ENCODE data around the gene ADA.
"Not testable (repeated sequence)": the region's sequence is repeated elsewhere in the genome, so short reads cannot be mapped to it uniquely, and the experiment has no call there.

The ADA gene

DNA sequence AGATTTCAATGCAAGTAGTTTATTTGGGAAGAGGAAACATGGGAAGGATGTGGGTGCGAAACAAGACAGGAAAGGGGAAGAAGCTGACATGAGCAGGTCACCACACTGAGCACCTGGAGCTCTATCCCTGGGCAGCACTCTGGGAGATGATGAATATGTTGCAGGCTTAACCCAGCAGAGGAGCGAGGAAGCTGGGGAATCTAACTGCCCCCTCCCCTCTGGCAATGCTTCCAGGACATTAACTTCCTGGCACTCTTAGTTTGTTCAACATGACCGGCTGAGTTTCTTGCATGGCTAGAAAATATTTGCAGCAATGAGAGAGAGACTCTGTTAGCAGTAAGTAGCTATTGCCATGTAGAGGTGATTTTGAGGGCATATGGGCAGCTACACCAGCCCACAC, 4.9 kb upstream of the ADA start:
- ATAC-seq = no peak
- no peak for DNase-seq (ENCODE audit: low spot score in 2 of 2)
- Mint-ChIP-seq H3K4me3 (no peak overlapping the region), H3K4me1 (peaks cover 29% of the 10 kb centered on the region), H3K9me3 (no peaks in the 10 kb centered on the region), H3K36me3 (peaks cover 4% of the 10 kb centered on the region), H3K27ac (no peak overlapping the region)

DNA sequence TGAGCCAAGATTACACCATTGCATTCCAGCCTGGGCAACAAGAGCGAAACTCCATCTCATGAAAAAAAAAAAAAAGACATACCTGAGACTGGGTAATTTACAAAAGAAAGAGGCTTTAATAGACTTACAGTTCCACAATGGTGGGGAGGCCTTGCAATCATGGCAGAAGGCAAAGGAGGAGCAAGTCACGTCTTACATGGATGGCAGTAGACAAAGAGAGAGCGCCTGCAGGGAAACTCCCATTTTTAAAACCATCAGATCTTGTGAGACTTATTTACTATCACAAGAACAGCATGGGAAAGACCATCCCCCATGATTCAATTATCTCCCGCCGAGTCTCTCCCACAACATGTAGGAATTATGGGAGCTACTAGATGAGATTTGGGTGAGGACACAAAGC, 2.7 kb upstream of the ADA start:
- H3K36me3 Mint-ChIP-seq; H3K9me3 Mint-ChIP-seq; H3K4me3 Mint-ChIP-seq; ATAC-seq; DNase-seq (ENCODE audit: low spot score in 2 of 2); H3K27ac Mint-ChIP-seq: not testable (repeated sequence)
- H3K4me1 Mint-ChIP-seq = peaks cover 41% of the 10 kb centered on the region

DNA sequence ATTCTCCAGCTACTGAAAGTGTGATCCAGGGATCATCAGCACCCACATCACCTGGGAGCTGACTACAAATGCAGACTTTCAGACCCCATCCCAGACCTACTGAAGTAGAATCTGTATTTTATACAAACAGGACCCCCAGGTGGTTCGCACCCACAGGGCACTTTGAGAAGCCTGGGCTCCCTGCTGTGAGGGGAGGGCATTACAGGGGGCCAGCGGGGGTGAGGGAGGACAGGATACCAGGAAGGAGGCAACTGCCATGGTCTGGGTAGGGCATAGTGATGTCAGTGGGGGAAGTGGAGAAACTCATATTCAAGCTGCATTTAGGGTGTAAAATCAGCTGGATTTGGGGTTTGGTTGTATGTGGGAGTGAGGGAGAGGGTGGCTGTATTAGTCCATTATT, 2.0 kb upstream of the ADA start:
- DNase-seq (ENCODE audit: low spot score in 2 of 2) (no peak), ATAC-seq (no peak)
- H3K4me1 Mint-ChIP-seq = peaks cover 48% of the 10 kb centered on the region
- H3K36me3 Mint-ChIP-seq = peaks cover 4% of the 10 kb centered on the region
- H3K9me3 Mint-ChIP-seq = no peaks in the 10 kb centered on the region
- H3K4me3 Mint-ChIP-seq = peak overlapping the region; percentile 68
- peak overlapping the region; percentile 76 for H3K27ac Mint-ChIP-seq

DNA sequence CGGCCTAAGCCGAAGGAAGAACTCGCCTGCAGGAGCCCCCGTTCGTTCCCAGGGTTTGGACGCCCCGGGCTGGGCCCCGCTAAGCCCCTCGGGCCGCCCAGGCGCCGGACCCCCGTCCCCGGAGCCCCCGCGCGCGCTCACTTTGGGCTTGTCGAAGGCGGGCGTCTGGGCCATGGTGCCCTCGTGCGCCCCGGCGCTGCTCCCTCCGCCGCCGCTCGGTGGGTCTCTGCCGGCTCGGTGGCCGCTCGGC, 140 bp downstream of the ADA start:
- peak overlapping the region; percentile 91 for H3K27ac Mint-ChIP-seq
- H3K4me1 Mint-ChIP-seq = peaks cover 63% of the 10 kb centered on the region
- no peak for DNase-seq (ENCODE audit: low spot score in 2 of 2)
- ATAC-seq = no peak
- no peaks in the 10 kb centered on the region for H3K9me3 Mint-ChIP-seq
- peak overlapping the region; percentile 68 for H3K4me3 Mint-ChIP-seq
- H3K36me3 Mint-ChIP-seq = peaks cover 4% of the 10 kb centered on the region

DNA sequence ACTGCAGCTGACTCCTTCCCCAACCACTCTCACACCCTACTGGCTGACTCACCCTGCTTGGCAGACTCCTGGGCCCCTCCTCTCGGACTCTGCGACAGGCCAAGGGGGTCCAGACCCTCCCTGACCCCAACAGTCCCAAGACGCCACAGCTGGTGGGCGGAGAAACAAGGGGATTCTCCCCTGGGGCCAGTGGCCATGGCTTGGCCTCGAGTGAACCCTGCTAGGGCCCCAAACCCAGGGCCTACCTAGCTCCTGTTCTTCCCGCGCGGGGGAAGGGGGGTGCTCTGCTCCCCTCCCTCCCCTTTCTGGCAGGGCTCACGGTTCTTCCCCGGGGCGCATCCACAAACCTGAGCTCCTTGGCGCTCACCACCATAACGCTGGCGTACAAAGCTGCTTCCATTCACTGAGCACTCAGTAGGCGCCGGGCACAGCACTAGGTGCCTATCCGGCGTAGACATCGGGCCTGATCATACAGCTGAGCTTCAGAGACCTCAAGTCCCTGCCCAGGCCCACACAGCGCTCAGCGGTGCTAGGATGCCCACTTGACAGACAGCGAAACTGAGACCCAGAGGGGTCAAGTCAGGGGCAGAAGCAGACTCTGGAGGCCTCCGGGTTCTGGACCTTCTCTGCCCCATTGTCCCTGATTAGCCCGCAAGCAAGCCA, 597 bp downstream of the ADA start:
- ATAC-seq = peak; percentile 67
- H3K36me3 Mint-ChIP-seq = peaks cover 7% of the 10 kb centered on the region
- H3K4me3 Mint-ChIP-seq = peak overlapping the region; percentile 68
- H3K9me3 Mint-ChIP-seq = no peaks in the 10 kb centered on the region
- peak; percentile 29 to 72 for DNase-seq (ENCODE audit: low spot score in 2 of 2)
- peak overlapping the region; percentile 91 for H3K27ac Mint-ChIP-seq
- H3K4me1 Mint-ChIP-seq = peaks cover 67% of the 10 kb centered on the region

DNA sequence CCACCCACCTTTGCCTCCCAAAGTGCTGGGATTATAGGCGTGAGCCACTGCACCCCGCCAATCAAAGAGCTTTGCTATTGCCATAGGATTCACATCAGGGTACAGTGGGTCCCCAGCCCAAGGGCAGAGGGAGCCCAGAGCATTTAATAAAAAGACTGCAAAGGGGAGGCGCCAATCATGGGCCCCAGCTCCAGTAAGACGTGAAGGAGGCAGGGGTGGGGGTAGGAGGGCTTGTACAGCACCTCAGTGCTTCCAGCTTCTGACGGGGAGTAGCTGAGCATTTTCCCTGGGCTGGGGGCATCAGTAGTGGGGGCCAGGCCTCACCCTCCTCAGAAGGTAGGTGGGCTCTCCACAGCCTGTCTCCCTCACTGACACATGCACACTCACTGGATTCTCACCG, 1.5 kb downstream of the ADA start:
- DNase-seq (ENCODE audit: low spot score in 2 of 2) (no peak), ATAC-seq (no peak)
- peak overlapping the region; percentile 68 for H3K4me3 Mint-ChIP-seq
- peaks cover 72% of the 10 kb centered on the region for H3K4me1 Mint-ChIP-seq
- H3K9me3 Mint-ChIP-seq = no peaks in the 10 kb centered on the region
- H3K27ac Mint-ChIP-seq = peak overlapping the region; percentile 91
- peaks cover 9% of the 10 kb centered on the region for H3K36me3 Mint-ChIP-seq

DNA sequence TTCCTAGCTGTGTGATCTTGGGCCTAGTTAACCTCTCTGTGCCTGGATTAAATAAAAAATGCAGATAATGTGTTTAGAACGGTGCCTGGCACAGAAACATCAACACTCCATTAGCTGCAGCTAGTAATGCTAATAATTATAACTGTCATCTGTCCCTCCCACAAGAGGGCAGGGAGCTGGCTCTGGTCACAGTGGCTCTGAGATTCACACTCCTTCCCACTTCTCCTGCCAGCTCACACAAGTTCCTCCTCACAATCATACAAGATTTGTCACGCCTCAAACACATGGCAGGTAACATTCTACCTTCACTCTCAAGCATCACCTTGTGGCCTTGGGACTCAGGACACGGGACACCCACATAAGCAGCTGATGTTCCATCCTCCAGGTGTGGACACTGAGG, 2.4 kb downstream of the ADA start:
- no peak for ATAC-seq
- H3K36me3 Mint-ChIP-seq = peaks cover 12% of the 10 kb centered on the region
- DNase-seq (ENCODE audit: low spot score in 2 of 2) = no peak
- no peaks in the 10 kb centered on the region for H3K9me3 Mint-ChIP-seq
- H3K4me3 Mint-ChIP-seq = peak overlapping the region; percentile 68
- peaks cover 78% of the 10 kb centered on the region for H3K4me1 Mint-ChIP-seq
- peak overlapping the region; percentile 91 for H3K27ac Mint-ChIP-seq

DNA sequence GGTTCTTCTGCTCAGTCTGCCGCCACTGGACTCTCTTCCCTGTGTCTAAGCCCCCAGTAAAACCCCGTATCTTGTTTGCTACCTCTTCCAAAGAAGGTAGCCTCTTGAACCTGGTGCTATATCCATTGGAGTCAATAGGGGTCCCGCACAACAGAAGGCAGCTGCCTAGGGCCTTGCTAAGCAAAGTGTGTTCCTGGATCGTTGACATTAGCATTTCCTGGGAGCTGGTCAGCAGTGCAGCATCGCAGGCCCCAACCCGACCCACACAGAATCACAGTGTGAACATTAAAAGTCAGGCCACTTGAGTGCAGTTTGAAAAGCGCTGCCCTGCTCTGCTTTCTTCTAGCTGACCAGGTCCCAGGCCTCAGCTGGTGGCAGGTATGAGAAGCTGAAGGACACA, 2.9 kb downstream of the ADA start:
- Mint-ChIP-seq H3K9me3 (no peaks in the 10 kb centered on the region), H3K36me3 (peaks cover 15% of the 10 kb centered on the region), H3K4me1 (peaks cover 78% of the 10 kb centered on the region), H3K27ac (peak overlapping the region; percentile 91), H3K4me3 (no peak overlapping the region)
- DNase-seq (ENCODE audit: low spot score in 2 of 2) (no peak), ATAC-seq (no peak)

DNA sequence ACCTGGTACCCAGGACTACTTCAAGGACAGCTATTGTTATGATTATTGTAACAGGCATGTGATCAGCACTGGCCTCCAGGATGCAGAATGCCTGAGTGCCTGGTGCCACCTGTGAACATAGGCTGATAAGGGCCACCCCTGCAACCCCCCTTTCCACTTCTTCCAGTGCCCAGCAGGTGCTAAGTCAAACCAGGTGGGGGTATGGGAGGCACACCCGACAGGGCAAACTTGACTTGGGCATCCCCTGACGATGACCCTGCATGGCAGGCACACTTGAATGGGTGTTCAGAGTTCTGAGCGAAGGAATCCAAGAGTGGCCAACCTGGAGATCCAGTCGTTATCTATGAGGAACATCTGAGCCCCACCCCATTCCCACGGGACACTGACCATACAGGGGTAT, 3.4 kb downstream of the ADA start:
- H3K27ac Mint-ChIP-seq = peak overlapping the region; percentile 91
- ATAC-seq = no peak

DNA sequence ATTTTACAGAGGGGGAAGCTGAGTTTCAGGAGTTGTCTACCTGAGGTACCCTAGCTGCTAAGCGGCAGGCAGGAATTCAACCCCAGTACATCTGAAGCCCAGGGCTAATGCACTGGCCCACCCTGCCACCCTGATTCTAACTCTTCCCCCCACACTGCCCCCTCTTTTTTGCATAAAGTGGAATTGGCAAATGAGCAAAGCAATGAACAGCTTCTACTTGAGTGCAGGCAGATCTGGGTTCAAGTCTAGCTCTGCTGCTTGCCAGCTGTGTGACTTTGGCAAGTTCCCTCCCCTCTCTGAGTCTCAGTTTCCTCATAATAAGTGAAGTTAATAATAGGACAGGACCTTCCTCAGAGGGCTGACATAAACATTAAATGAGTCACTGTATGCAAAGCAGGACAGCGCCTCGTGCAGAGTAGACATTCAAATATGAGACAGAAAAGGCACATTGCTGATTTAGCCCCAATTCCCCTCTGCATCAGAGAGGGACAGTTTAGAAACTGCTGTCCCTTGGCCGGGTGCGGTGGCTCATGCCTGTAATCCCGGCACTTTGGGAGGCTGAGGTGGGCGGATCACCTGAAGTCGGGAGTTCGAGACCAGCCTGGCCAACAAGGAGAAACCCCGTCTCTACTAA, 4.7 kb downstream of the ADA start:
- H3K9me3 Mint-ChIP-seq = no peaks in the 10 kb centered on the region
- H3K36me3 Mint-ChIP-seq = peaks cover 10% of the 10 kb centered on the region
- peak overlapping the region; percentile 57 for H3K4me3 Mint-ChIP-seq
- peaks cover 83% of the 10 kb centered on the region for H3K4me1 Mint-ChIP-seq
- ATAC-seq (peak; percentile 42), DNase-seq (ENCODE audit: low spot score in 2 of 2) (no peak)
- peak overlapping the region; percentile 86 for H3K27ac Mint-ChIP-seq

More for the DNA sequence above, 3.4 kb downstream of the ADA start:
- H3K4me3 Mint-ChIP-seq = no peak overlapping the region
- H3K36me3 Mint-ChIP-seq = peaks cover 12% of the 10 kb centered on the region
- no peak for DNase-seq (ENCODE audit: low spot score in 2 of 2)
- peaks cover 78% of the 10 kb centered on the region for H3K4me1 Mint-ChIP-seq
- no peaks in the 10 kb centered on the region for H3K9me3 Mint-ChIP-seq

DNA sequence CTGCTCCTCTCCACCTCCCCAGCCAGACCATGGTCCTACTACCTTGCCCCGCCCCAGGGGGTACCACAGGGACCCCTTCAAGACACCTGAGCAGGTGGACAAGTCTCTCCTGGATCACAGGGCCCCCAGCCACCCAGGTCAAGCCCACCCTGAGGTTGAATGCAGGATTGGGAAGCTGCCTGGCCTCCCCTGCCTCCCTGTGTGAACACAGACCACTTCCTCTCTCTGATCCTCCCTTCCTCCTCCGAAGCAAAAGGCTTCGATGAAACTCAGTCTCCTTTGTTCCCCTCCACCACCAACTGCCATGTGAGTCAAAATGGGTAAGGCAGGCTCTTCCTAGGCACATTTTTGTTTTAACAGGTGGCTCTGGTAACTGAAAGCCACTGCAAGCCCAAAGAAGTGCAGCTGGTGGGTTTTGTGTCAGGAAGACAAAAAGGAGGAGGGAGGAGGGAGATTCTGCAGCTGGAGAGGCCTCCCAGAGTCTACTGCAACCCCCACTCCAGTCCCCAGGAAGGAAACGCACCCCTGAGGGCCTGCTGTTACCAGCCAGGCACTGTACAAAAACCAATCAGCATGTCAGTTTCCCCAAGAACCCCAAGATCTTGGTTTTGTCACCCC, 5.4 kb downstream of the ADA start:
- peaks cover 87% of the 10 kb centered on the region for H3K4me1 Mint-ChIP-seq

DNA sequence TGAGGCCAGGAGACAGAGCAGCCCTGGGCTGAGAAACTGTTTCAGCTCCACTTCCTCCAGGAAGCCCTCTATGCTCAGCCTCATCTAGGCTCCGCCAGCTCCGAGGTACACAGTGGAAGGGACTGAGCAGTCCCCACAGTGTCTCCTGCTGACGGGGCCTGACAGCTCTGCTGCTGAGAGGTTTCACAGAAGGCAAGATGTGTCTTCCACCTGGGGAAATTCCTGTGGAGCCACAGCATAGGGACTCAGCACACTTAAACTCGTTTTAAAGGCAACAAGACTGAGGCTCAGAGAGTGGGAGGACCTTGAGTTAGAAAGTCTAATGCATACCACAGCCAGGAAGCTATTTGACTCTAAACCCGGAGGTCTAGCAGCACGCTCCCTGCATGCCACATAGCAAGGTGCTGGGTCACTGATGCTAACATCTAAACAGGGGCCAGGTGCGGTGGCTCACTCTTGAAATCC, 6.8 kb downstream of the ADA start:
- no peaks in the 10 kb centered on the region for H3K9me3 Mint-ChIP-seq
- peaks cover 10% of the 10 kb centered on the region for H3K36me3 Mint-ChIP-seq
- ATAC-seq (peak; percentile 69), DNase-seq (ENCODE audit: low spot score in 2 of 2) (peak; percentile 35 to 74)
- H3K27ac Mint-ChIP-seq = peak overlapping the region; percentile 86
- peak overlapping the region; percentile 62 for H3K4me3 Mint-ChIP-seq
- H3K4me1 Mint-ChIP-seq = peaks cover 84% of the 10 kb centered on the region

More for the DNA sequence above, 5.4 kb downstream of the ADA start:
- DNase-seq (ENCODE audit: low spot score in 2 of 2) (peak in 1 of 2 donors; percentile 64), ATAC-seq (no peak)
- Mint-ChIP-seq H3K27ac (peak overlapping the region; percentile 86), H3K4me3 (peak overlapping the region; percentile 57), H3K9me3 (no peaks in the 10 kb centered on the region), H3K36me3 (peaks cover 10% of the 10 kb centered on the region)

DNA sequence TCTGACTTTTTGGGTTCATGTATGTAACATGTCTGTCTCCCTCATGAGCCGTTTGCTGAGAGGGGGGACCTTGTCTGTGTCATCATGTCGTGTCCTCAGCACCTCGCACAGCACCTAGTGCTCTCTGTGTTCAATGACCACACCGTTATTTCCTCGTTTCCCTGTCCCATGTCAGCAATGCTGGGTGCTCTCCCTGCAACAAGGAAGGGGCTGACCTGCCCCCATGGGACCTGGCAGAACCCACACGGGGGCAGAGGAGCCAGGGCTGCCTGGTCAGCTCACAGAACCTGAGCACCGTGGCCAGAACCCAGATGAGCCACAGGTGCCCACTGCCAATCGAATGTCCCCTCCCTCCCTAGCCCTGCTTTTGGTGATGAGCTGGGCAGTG, 7.3 kb downstream of the ADA start:
- ATAC-seq (no peak), DNase-seq (ENCODE audit: low spot score in 2 of 2) (no peak)
- Mint-ChIP-seq H3K9me3 (no peaks in the 10 kb centered on the region), H3K27ac (peak overlapping the region; percentile 86), H3K4me1 (peaks cover 82% of the 10 kb centered on the region), H3K36me3 (peaks cover 11% of the 10 kb centered on the region), H3K4me3 (peak overlapping the region; percentile 62)

DNA sequence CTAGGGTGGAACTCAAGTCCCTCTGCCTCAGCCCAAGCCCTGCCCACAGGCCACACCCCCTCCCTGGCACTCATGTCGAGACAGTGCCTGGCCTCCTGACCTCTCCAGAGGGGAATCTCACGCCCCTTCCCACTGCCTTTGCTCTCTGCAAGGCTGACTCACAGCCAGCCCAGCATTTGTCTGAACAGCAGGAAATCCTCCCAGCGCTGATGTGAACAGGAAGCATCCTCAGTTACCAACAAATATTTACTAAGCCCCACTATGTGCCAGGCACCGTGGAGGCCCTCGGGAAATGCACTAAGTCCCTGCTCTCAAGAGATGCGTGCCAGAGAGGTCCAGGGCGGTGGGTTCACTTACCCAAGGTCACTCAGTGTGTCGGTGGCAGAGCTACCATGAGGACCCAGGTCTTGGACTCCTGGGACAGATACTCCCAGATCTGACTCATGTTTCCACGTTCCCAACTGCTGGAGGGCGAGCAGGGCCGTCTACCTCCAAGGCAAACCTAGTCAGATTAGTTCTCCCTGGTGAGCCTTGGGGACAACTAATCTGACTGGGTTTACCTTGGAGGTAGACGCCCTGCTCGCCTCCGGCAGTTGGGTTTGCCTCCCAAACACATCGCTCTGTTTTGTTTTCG, 7.8 kb downstream of the ADA start:
- Mint-ChIP-seq H3K36me3 (peaks cover 14% of the 10 kb centered on the region), H3K4me1 (peaks cover 81% of the 10 kb centered on the region), H3K4me3 (peak overlapping the region; percentile 62), H3K27ac (peak overlapping the region; percentile 86), H3K9me3 (no peaks in the 10 kb centered on the region)
- peak; percentile 33 for ATAC-seq
- peak in 1 of 2 donors; percentile 59 for DNase-seq (ENCODE audit: low spot score in 2 of 2)

DNA sequence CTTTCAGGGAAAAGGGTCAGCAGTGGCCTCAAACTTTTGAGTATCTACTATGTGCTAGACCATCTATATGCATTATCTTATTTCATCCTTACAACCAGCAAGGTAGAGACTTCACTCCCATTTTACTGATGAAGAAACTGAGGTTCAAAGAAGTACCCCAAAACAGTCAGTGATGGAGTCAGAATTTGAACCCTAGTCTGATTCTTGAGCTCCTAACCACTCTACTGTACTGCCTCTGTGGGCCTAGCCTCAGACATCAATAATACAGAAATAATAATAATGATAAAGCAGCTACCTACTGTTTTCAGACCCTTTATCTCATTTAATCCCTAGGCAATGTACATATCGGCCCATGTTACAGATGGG, 8.4 kb downstream of the ADA start:
- Mint-ChIP-seq H3K4me3 (peak overlapping the region; percentile 62), H3K27ac (peak overlapping the region; percentile 86), H3K36me3 (peaks cover 14% of the 10 kb centered on the region), H3K4me1 (peaks cover 80% of the 10 kb centered on the region), H3K9me3 (no peaks in the 10 kb centered on the region)
- DNase-seq (ENCODE audit: low spot score in 2 of 2) = no peak
- ATAC-seq = no peak
